SK-N-SH treated with all-trans-retinoic acid at 6 μM for 48 hours (cell line): ENCODE results near the gene CPZ.

Experiments used
- BACH2 ChIP-seq: fragments of 250-450 bp; sonication (Bioruptor Pico); IDR thresholded peaks from 2 replicates; pipeline ENCODE4 v1.9.0; 2021; ENCODE audit warnings: mild to moderate bottlenecking, borderline replicate concordance
- CREB5 ChIP-seq: fragments of 250-450 bp; sonication (Bioruptor Pico); IDR thresholded peaks from 2 replicates; pipeline ENCODE4 v1.5.1; 2020; ENCODE audit warnings: low read depth, mild to moderate bottlenecking, moderate library complexity
- ISL1 ChIP-seq: fragments of 250-450 bp; sonication (Bioruptor Pico); IDR thresholded peaks from 2 replicates; pipeline ENCODE4 v2.1.2; 2022; ENCODE audit warnings: mild to moderate bottlenecking, moderate library complexity
- ZC3H10 ChIP-seq: fragments of 250-450 bp; sonication (Bioruptor Pico); IDR thresholded peaks from 2 replicates; pipeline ENCODE4 v1.5.1; 2021; ENCODE audit warnings: mild to moderate bottlenecking, moderate library complexity
- ZFP30 ChIP-seq: fragments of 450-650 bp; formaldehyde crosslinking; IDR thresholded peaks from 2 replicates; pipeline ENCODE4 v1.5.0; 2022; ENCODE audit warnings: mild to moderate bottlenecking, moderate library complexity
- TF ChIP-seq, protein P1 (sequence below): fragments of 250-450 bp; sonication (Bioruptor Pico); IDR thresholded peaks from 2 replicates; pipeline ENCODE4 v1.8.0; 2020; ENCODE audit warnings: mild to moderate bottlenecking, moderate library complexity, borderline replicate concordance

DNA sequence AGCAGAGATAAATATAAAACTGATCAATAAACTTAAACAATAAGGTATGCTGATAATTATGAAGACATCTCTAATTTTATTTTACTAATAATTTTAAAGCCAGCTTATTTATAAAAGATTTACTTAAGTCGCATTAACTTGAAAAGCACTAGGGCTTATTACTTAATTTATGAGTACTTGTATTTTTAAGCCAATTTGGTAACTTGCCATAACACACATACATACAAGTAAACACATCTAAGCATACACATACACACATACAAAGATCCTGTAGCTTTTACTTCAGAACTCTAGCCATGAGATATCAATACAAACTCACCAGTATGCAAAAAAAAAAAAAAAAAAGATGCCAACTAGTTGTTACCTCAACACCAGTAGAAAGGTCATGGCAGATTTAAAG is 22.4 kb upstream of the CPZ start:
- TF ChIP-seq ZC3H10 (CRISPR knock-in tag) (no peak), CREB5 (CRISPR knock-in tag) (no peak), ISL1 (CRISPR knock-in tag) (no peak), BACH2 (CRISPR knock-in tag) (no peak), ZFP30 (no peak)
- TF ChIP-seq, protein P1, sequence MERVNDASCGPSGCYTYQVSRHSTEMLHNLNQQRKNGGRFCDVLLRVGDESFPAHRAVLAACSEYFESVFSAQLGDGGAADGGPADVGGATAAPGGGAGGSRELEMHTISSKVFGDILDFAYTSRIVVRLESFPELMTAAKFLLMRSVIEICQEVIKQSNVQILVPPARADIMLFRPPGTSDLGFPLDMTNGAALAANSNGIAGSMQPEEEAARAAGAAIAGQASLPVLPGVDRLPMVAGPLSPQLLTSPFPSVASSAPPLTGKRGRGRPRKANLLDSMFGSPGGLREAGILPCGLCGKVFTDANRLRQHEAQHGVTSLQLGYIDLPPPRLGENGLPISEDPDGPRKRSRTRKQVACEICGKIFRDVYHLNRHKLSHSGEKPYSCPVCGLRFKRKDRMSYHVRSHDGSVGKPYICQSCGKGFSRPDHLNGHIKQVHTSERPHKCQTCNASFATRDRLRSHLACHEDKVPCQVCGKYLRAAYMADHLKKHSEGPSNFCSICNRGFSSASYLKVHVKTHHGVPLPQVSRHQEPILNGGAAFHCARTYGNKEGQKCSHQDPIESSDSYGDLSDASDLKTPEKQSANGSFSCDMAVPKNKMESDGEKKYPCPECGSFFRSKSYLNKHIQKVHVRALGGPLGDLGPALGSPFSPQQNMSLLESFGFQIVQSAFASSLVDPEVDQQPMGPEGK (CRISPR knock-in tag) = no peak
